KMS-11 (cell line): Measurements from ENCODE around the gene TFDP2.
"Not testable (repeated sequence)": the region's sequence is repeated elsewhere in the genome, so short reads cannot be mapped to it uniquely, and the experiment has no call there.

ENCODE experiments used
- H2AFZ ChIP-seq: fragments of 200-600 bp; sonication (generic); 2 replicates; pipeline ENCODE4 v1.6.1; 2016; ENCODE audit warnings: antibody characterized with exemption, mixed run types, low read depth
- H3K27ac ChIP-seq: fragments of 200-600 bp; sonication (generic); 2 replicates; pipeline ENCODE4 v1.6.1; 2016; ENCODE audit warnings: mild to moderate bottlenecking, mixed run types
- H3K27me3 ChIP-seq: fragments of 200-600 bp; sonication (generic); 2 replicates; pipeline ENCODE4 v1.6.1; 2017; ENCODE audit warnings: mild to moderate bottlenecking, low read depth, mixed run types, moderate library complexity; ENCODE audit not compliant: insufficient read depth
- H3K36me3 ChIP-seq: fragments of 200-600 bp; sonication (generic); 2 replicates; pipeline ENCODE4 v1.6.1; 2017; ENCODE audit warnings: mild to moderate bottlenecking, mixed run types; ENCODE audit not compliant: insufficient read depth
- H3K4me1 ChIP-seq: fragments of 200-600 bp; sonication (generic); 2 replicates; pipeline ENCODE4 v1.6.1; 2016; ENCODE audit warnings: mild to moderate bottlenecking, low read depth, mixed run types; ENCODE audit not compliant: poor library complexity, severe bottlenecking
- H3K4me2 ChIP-seq: fragments of 200-600 bp; sonication (generic); 2 replicates; pipeline ENCODE4 v1.7.0; 2016; ENCODE audit warnings: mild to moderate bottlenecking, mixed run types
- H3K4me3 ChIP-seq: fragments of 200-600 bp; sonication (generic); IDR thresholded peaks from 2 replicates; pipeline ENCODE4 v1.6.1; 2017; ENCODE audit warnings: low read depth, low read length, mixed read lengths; ENCODE audit not compliant: insufficient read depth
- H3K79me2 ChIP-seq: fragments of 200-600 bp; sonication (generic); 2 replicates; pipeline ENCODE4 v1.6.1; 2016; ENCODE audit warnings: low read depth, mixed run types; ENCODE audit not compliant: insufficient read depth
- H3K9ac ChIP-seq: fragments of 200-600 bp; sonication (generic); 2 replicates; pipeline ENCODE4 v1.6.1; 2016; ENCODE audit warnings: mild to moderate bottlenecking, mixed run types
- H4K20me1 ChIP-seq: fragments of 200-600 bp; sonication (generic); 2 replicates; pipeline ENCODE4 v1.6.1; 2016; ENCODE audit warnings: mild to moderate bottlenecking, mixed run types; ENCODE audit not compliant: insufficient read depth
- TF ChIP-seq, protein P1 (sequence below): fragments of 200-600 bp; sonication (generic); conservative IDR thresholded peaks from 2 replicates; pipeline ENCODE4 v1.6.1; 2017; ENCODE audit warnings: low read depth, mild to moderate bottlenecking, antibody characterized with exemption, low read length, moderate library complexity, mixed read lengths

The TFDP2 gene

DNA sequence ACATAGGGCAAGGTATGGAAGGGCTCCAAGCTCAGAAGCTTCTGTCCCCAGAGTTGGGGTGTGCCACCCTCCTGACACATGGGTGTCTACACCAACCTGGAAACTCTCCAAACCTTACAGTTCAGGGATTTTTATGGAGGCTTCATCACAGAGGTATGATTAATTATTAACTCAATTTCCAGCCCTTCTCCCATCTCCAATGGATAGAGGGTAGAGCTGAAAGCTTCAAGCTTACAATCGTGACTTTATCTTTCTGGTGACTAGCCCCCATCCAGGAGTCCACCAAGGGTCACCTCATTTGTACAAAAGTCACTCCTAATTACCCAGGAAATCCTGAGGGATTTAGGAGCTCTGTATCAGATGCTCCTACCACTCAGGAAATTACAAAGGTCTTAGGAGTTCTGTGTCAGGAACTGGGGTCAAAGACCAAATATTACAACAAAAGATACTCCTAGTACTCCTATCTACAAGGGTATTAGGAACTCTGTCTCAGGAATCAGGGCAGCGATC is 62.7 kb downstream of the TFDP2 start:
- H3K27me3 ChIP-seq: no peaks in the 10 kb centered on the region
- no peak overlapping the region for H2AFZ ChIP-seq
- H4K20me1 ChIP-seq: no peaks in the 10 kb centered on the region
- TF ChIP-seq, protein P1, sequence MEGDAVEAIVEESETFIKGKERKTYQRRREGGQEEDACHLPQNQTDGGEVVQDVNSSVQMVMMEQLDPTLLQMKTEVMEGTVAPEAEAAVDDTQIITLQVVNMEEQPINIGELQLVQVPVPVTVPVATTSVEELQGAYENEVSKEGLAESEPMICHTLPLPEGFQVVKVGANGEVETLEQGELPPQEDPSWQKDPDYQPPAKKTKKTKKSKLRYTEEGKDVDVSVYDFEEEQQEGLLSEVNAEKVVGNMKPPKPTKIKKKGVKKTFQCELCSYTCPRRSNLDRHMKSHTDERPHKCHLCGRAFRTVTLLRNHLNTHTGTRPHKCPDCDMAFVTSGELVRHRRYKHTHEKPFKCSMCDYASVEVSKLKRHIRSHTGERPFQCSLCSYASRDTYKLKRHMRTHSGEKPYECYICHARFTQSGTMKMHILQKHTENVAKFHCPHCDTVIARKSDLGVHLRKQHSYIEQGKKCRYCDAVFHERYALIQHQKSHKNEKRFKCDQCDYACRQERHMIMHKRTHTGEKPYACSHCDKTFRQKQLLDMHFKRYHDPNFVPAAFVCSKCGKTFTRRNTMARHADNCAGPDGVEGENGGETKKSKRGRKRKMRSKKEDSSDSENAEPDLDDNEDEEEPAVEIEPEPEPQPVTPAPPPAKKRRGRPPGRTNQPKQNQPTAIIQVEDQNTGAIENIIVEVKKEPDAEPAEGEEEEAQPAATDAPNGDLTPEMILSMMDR: no peak
- H3K27ac ChIP-seq: no peak overlapping the region
- peaks cover 11% of the 10 kb centered on the region for H3K4me1 ChIP-seq
- no peak overlapping the region for H3K9ac ChIP-seq
- no peak overlapping the region for H3K4me2 ChIP-seq
- no peaks in the 10 kb centered on the region for H3K36me3 ChIP-seq
- no peak overlapping the region for H3K4me3 ChIP-seq
- no peaks in the 10 kb centered on the region for H3K79me2 ChIP-seq

DNA sequence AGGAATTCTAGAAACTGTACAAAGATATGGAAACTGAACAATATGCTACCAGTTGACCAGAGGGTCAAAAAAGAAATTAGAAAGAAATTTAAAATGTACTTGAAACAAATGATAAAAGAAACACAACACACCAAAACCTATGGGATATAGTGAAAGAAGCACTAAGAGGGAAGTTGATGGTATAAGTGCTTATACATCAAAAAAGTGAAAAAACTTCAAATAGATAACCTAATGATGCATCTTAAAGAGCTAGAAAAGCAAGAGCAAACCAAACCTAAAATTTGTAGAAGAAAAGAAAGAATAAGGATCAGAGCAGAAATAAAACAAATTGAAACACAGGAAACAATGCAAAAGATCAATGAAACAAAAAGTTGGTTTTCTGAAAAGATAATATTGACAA is 68.2 kb downstream of the TFDP2 start:
- Histone ChIP-seq H4K20me1 (no peaks in the 10 kb centered on the region), H3K4me1 (no peaks in the 10 kb centered on the region), H3K4me3 (no peak overlapping the region), H3K9ac (no peak overlapping the region), H3K79me2 (no peaks in the 10 kb centered on the region), H3K4me2 (no peak overlapping the region), H3K27me3 (no peaks in the 10 kb centered on the region), H2AFZ (no peak overlapping the region), H3K36me3 (no peaks in the 10 kb centered on the region), H3K27ac (no peak overlapping the region)
- TF ChIP-seq, protein P1: no peak

DNA sequence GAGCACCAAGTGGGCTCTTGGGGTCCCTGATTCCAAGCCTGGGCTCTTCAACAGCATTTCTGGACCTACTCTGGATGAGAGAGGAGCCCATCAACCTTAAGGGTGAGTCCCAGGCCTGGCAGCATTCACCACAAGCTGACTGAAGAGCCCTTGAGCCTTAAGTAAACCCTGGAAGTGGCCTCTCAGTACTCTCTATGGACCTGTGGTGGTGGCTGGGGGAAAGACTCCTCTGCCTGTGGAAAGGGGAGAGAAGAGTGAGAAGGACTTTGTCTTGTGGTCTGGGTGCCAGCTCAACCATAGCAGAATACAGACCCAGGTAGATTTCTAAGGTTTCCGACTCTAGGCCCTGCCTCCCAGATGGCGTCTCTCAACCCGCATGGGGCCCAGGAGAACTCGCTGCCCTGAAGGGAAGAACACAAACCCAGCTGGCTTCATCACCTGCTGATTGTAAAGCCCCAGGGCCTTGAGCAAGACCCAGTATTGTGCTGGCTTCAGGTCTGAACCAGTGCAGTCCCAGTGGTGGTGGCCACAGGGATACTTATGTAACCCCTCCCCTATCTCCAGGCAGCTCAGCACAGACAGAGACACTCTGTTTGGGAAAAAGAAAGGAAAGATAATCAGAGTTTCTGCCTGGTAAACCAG is 71.4 kb downstream of the TFDP2 start:
- Histone ChIP-seq H2AFZ (no peak overlapping the region), H3K4me1 (no peaks in the 10 kb centered on the region), H3K4me3 (no peak overlapping the region), H3K36me3 (no peaks in the 10 kb centered on the region), H3K4me2 (no peak overlapping the region), H3K9ac (no peak overlapping the region), H4K20me1 (no peaks in the 10 kb centered on the region), H3K27me3 (no peaks in the 10 kb centered on the region), H3K27ac (no peak overlapping the region), H3K79me2 (no peaks in the 10 kb centered on the region)
- TF ChIP-seq, protein P1: no peak

DNA sequence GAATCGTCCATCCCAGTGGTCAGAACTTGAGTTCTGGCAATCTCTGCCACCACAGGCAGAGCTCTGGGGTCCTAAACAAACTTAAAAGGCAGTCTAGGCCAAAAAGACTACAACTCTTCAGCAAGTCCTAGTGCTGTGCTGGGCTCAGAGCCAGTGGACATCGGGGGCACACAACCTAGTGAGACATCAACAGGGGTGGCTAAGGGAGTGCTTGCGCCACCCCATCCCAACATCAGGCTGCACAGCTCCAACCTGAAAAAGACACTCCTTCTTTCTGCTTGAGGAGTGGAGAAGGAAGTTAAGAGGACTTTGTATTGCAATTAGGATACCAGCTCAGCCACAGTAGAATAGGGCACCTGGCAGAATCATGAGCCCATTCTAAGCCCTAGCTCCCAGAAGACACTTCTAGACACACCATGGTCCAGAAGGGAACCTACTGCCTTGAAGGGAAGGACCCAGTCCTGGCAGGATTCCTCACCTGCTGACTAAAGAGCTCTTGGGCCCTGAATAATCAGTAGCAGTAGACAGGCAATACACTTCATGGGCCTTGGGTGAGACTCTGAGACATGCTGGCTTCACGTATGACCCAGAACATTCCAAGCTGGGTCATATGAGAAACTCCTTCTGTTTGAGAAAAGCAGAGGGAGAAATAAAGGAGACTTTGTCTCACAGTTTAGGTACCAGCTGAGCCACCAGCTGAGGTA is 72.0 kb downstream of the TFDP2 start:
- Histone ChIP-seq H3K79me2 (no peaks in the 10 kb centered on the region), H3K27ac (no peak overlapping the region), H4K20me1 (no peaks in the 10 kb centered on the region)

DNA sequence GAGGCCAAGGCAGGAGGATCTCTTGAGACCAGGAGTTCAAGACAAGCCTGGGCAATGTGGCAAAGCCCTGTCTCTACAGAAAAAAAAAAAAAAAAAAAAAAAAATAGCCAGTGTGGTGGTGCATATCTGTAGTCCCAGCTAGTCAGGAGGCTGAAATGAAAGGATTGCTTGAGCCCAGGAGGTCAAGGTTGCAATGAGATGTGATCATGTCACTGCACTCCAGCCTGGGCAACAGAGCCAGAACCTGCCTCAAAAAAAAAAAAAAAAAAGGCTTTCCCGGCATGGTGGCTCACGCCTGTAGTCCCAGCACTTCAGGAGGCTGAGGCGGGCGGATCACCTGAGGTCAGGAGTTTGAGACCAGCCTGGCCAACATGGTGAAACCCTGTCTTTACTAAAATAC is 73.7 kb downstream of the TFDP2 start:
- H4K20me1 ChIP-seq, H3K4me1 ChIP-seq, H3K79me2 ChIP-seq, H3K27ac ChIP-seq, H3K27me3 ChIP-seq, H3K9ac ChIP-seq, H3K4me3 ChIP-seq, H2AFZ ChIP-seq, H3K4me2 ChIP-seq, H3K36me3 ChIP-seq: not testable (repeated sequence)

More for the DNA sequence above, 72.0 kb downstream of the TFDP2 start:
- no peak overlapping the region for H3K4me3 ChIP-seq
- no peaks in the 10 kb centered on the region for H3K27me3 ChIP-seq
- H2AFZ ChIP-seq: no peak overlapping the region
- H3K9ac ChIP-seq: no peak overlapping the region
- H3K4me2 ChIP-seq: no peak overlapping the region
- H3K36me3 ChIP-seq: no peaks in the 10 kb centered on the region
- H3K4me1 ChIP-seq: no peaks in the 10 kb centered on the region
- TF ChIP-seq, protein P1: no peak
